Eye (tissue), 1 donor: ENCODE results near the gene VWF.
A peak's percentile ranks its signal among the peaks of the same experiment; 100 is the strongest.
"Not testable (repeated sequence)": the region's sequence is repeated elsewhere in the genome, so short reads cannot be mapped to it uniquely, and the experiment has no call there.

Experiments
- DNase-seq: peaks from one replicate; pipeline ENCODE4 v3.0.0-alpha.2; 2015

Gene VWF

DNA sequence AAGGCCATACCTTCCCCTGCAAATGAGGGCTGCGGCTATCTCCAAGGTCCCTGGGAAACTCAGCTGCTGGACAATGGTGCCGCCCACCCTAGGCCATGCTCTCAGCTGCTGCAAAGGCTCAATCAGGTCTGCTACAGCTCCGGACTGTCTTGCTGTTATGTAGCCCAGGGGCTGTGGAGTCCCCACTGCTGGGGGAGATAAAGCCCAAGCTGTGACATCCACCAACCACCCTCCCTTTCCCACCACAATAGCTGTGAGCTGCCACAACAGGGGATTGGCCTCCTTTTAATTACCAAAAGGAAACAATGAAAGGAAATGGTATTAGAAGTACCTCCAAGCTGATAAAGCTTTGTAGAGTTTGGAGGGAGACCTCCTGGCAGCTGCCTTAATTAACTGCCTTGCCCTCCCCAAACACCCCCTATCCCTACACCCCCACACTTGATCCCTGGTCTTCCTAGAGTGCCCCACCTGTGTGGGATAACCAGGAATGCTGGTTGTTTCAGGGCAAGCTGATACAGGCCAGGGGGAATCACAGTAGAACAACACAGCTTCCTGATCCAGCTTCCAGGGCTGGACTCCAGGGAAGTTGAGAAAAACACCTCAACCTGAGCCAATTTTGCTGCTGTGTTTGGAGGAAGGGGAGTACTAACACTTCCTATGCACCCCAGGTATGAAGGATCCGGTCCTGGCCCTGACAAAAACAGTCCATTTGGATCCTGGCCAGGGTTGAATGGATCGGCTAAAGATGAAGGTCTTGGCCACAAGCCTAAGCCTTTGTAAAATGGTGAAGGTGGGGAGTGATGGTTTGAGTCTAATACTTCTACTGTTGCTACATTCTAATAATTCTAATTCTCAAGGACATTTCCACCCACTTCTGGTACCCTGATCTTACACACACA lies at the start of gene VWF:
TSS of gene VWF (minus strand) at position 260 of the 899 bp plus-strand sequence. CDS start 1,474 bp downstream, outside the sequence.
- peak; percentile 14 for DNase-seq

DNA sequence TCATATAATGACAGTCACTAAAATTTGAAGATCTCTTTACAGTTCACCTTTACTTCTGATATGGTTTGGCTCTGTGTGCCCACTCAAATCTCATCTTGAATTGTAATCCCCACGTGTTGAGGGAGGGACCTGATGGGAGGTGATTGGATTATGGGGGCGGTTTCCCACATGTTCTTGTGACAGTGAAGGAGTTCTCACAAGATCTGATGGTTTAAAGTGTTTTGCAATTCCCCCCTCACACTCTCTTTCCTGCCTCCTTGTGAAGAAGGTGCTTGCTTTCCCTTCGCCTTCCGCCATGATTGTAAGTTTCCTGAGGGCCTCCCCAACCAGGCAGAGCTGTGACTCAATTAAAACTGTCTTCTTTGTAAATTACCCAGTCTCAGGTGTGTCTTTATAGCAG lies 48.4 kb upstream of the VWF start:
- no peak for DNase-seq

DNA sequence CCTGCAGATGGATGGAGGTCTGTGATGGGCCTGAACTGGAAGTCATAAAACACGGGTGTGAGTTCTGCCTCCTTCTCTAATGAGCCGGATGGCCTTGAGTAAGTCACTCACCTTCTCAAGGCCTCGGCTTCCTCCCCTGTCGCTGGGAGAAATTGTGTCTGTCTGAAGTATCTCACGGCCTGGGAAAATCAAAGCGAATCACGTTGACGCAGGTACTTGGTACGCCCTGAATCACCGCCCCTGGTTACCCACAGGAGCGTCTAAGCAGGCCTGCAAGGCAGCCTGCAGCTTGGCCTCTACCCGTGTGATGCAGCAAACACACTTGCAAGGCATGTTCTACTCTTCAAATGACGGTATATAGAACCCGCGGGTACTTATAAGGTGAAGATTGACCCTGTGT lies 47.6 kb upstream of the VWF start:
- DNase-seq: no peak

DNA sequence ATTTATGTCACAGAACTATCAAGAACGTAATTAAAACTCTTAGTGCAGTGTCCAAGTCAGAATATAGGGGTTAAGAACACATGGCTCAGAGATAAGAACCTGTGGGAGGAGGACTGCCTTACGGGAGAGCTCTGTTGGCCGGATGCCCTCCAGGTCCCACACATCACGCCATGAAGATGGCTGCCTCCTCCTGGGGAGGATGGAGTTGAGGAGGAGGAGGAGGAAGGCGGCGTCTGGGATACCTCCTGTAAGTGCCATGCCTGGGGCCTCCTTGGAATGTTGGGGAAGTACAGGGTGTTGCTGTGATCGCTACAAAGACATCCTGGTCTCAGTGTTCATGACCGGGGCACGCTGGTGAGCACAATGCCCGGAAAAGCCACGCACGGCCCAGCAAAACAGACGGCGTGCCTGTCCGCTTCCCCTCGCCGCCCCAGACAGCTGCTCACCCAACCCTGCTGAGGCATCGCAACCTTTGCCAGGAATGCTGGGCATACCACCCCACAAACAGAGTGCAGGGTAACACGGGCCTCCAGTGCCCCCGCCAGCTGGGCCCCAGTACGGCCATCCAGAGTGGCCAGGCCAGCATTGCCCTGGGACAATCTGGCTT lies 47.0 kb upstream of the VWF start:
- DNase-seq: no peak

DNA sequence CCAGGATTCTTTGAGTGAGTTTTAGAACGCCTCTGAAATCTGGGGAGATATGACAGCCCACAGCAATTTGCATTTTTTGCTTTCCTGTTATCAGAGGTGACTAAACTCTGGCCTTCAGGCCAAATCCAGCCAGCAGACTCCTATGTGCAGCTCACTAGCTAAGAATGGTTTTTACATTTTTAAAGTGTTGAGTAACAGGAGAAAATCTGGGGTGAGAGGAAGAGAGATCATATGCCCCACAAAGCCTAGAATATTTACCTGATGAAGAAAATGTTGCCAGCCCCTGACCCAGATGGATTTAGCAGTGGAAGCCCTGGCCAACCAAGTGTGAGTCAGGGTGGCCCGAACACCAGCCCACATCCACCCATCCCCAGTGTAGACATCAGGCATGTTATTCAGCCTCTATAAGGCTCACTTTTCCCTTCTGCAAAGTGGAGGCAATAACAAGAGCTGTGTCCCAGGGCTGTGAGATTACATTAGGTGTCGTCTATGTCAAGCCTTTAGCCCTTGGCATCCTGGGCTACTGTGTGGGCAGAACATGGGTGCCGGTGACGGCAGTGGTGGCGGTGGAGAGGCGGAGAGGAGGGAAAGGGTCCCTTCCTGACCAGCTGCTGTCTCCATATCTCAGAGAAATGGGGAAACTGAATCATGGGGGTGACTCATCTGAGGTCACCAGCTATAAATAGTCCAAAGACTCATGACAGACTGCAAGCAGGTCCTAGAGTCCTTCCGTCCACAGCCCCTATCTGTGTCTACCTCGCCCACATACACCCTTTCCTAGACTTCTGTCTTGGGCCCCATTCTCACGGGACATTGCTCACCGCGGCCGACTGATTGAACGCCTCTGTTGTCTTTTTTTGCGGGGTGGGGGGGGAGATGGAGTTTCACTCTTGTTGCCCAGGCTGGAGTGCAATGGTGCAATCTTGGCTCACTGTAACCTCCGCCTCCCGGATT lies 43.1 kb upstream of the VWF start:
- DNase-seq: peak; percentile 22

DNA sequence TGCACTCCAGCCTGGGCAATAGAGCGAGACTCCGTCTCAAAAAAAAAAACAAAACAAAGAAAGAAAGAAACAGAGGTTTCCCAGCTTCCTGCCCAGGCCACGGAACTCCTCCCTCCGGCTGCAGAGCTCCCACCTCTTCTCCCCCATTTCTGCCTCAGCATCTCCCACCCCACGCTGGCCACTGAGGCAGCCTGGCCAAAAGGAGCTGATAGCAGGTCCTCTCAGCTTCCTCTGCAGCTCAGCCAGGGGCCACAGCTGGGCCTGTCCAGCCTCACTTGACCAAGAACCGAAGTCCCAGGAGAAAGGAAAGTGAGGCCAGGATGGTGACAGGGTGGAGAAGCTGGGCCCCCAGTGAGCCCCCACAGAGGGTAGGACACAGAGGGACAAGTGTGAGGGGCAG lies 42.3 kb upstream of the VWF start:
- no peak for DNase-seq

DNA sequence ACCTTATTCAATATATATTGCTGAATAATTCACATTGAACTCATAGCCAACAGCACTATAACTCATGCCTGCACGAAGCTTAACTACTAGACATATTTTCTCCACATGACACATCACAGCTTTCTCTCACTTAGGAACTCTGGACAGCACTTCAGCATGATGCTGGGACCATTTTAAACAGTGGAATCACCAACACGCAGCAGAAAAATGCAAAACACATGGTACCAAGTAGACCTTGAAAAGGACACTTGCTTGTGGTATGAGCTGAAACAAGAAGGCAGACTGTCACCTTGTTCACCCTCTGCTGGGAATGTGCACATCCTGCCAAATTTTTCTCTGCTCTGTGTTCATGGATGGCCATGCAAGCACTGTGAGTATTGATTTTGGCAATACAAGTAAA lies 40.9 kb upstream of the VWF start:
- no peak for DNase-seq

DNA sequence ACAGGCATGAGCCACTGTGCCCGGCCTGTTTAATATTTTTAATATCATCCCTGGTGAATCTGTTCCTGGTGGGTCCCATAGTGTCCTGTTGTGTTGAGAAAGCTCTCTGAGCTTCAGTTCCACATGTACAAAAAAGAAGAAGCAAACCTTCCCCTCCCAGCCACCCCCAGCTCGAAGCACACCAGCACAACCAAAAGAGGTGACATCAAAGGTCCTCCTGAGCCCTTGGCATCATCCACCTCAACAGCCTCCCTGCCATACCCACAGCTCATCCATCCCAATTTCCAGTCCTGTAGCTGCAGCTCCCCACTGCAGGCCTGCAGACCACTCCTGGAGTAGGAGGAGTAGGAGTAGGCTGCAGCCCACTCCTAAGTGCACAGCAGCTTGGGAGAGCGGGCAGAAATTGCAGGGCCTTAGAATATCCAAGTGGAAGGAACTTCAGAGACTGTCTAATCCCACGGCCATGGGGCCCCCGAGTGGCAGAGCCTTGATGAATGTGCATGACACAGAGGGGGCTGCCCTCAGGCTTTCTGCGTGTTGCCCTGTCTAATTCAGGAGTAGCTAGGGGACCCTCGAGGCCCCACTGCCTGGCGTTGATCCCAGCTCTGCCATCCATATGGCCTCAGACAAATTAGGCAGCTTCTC lies 39.1 kb upstream of the VWF start:
- no peak for DNase-seq

DNA sequence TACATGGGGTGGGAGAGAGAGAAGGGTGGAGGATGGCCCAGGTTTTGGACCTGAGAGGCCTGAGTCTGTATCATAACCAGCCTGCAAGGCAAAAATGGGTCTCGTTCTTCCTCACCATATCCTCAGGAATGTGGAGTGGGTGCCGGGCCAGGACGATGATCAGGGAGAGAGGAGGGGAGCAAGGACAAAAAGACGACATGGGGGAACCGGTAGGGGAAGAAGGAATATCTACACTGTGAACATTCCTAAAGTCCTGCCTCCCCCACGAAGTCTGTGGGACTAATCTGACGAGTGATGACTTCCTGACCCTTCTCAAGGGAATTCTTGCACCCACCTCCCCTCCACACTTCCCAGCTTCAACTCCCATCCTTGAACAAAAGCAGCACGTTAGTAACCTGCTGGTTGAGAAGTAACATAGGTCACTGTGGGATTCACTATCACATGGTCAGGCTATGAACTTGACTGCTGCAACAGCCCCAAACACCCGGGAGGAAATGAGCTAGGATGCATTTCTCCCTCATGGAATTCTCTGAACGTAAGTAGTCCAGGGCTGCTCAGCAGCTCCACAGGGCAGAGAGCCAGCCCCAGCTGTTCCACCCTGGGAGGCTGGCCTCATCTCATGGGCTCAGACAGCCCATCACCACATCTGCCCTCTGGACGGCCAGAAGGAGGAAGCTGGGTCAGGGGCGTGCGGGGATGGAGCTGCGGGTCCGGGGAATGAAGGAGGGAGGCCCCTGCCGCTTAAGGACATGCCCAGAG lies 36.8 kb upstream of the VWF start:
- DNase-seq: no peak

DNA sequence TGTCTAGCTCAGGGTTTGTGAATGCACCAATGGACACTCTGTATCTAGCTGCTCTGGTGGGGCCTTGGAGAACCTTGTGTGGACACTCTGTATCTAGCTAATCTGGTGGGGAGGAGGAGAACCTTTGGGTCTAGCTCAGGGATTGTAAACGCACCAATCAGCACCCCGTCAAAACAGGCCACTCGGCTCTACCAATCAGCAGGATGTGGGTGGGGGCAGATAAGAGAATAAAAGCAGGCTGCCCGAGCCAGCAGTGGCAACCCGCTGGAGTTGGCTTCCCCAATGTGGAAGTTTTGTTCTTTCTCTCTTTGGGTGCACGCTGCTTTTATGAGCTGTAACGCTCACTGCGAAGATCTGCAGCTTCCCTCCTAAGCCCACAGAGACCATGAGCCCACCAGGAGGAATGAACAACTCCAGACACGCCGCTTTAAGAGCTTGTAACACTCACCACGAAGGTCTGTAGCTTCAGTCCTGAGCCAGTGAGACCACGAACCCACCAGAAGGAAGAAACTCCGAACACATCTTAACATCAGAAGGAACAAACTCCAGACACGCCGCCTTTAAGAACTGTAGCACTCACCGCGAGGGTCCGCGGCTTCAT lies 35.7 kb upstream of the VWF start:
- not testable (repeated sequence) for DNase-seq

DNA sequence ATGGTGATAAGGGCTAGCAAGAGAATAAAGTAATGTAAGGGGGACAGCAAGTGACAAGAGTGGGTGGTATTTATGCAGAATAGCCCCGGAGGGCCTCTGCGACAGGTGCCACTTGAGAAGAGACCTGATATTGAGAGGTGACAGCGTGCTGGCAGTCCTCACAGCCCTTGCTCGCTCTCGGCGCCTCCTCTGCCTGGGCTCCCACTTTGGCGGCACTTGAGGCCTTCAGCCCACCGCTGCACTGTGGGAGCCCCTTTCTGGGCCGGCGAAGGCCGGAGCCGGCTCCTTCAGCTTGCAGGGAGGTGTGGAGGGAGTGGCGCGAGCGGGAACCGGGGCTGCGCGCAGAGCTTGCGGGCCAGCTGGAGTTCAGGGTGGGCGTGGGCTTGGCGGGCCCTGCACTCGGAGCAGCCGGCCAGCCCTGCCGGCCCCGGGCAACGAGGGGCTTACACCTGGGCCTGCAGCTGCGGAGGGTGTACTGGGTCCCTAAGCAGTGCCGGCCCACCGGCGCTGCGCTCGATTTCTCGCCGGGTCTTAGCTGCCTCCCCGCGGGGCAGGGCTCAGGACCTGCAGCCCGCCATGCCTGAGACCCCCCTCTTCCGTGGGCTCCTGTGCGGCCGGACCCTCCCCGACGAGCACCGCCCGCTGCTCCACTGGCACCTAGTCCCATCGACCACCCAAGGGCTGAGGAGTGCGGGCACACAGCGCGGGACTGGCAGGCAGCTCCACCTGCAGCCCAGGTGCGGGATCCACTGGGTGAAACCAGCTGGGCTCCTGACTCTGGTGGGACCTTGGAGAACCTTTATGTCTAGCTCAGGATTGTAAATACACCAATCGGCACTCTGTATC lies 34.9 kb upstream of the VWF start:
- DNase-seq: not testable (repeated sequence)

DNA sequence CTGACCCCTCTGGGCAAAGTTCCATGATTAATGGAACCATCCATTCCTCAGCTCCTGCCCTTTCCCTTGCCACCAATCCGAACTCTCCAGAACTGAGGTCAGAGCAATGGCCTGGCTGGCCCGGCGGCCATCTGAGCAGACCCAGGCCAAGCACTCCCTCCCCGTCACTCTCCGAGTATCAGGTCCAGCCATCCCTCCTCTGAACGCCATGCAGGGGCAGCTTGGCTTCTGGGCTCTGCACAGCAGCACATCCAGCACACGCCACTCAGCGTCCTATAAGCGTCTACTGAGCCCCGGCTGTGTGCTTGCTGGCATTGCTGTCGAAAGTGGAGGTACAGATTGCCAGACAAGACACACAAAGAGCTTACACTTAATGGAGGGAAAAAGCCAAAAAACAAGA lies 34.3 kb upstream of the VWF start:
- DNase-seq: no peak

DNA sequence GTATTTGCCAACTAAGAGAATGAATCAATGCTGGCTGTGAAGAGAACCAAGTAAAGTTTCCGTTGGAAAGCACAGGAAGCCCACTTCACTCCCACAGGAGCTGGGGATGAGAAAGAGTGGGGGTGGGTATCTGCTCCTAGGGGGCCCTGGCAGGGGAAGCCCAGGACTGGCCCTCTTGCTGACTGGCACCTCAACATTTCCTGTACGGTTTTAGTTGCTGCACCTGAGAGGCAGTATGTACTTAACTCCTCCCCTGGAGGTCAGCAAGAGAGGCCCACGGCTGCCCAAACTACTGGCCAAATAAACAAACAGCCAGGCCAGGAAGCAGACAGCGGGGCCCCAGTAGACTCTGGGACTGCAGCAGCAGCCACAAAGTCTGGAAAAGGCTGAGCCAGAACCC lies 33.8 kb upstream of the VWF start:
- DNase-seq: no peak

DNA sequence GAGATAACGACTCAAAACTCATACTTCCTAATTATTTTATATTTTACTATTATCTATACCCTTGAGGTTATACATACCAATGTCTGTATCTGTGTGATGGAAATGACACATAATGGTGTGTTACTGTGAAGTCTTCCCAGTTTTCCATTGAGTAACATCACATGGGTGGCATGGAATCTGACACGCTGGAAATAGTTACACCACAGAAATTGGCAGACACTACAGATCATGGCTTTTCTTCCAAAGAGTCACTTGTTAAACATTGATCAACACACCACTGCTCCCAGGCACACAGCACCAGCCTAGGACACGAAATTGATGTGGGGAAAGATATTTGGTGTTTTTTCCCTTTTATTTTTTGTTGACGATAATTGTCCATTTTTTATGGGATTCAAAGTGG lies 33.0 kb upstream of the VWF start:
- no peak for DNase-seq

DNA sequence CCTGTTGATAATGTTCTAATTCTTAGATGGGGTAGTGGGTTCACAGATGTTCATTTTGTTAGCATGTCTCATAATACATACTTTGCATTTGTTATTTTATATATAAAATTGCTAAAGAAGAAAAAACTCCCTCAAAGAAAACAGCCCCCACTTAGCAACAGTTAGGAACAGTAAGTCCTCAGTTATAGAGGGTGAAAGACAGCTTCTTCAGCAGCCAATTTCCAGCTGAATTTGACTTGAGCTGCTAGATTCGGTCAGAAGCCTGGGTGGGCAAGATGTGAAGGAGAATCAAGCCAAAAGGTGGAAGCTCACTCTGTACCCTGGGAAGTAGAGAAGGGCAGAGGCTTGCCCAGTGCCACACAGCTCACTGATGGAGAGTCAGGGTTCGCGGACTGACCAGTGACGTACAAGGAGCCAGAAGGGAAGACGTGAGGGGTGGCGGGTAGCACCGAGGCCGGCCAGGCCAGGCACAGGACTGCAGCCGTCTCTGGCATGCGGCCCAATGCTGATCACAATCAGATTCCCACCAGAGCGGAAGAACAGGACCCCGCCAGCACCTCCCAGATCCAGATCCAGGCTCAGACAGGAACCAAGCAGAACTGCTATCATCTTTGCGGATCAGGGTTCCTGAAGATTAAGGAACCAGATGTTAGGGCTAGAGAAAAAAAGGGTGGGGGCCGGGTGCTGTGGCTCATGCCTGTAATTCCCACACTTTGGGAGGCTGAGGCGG lies 30.4 kb upstream of the VWF start:
- no peak for DNase-seq

DNA sequence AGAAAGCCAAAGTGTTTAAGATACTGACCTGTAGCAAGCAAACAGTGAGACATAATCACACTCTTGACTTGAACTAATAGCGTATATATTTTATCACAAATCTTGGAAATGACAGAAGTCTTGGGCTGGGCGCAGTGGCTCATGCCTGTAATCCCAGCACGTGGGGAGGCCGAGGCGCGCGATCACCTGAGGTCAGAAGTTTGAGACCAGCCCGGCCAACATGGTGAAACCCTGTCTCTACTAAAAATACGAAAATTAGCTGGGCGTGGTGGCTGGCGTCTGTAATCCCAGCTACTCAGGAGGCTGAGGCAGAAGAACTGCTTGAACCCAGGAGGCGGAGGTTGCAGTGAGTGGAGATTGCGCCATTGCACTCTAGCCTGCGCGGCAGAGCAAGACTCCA lies 24.3 kb upstream of the VWF start:
- not testable (repeated sequence) for DNase-seq

DNA sequence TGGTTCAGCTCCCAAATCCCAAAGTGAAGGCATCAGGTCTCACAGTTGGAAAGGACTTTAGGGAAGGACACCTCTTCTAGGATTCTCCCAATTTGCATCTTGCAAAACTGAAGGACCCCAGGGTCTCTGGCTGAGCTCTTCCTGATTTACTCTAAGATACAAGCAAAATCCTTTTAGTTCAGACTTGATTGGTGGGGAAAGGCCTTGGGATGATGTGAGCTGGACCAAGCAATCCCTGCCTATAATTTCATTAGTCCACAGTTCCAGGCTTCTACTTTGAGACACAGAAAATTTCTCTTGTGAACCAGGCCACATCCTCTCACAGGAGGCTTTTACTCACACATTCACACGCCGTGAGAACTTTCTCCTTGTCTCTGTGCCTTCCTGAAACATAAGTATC lies 23.6 kb upstream of the VWF start:
- no peak for DNase-seq

DNA sequence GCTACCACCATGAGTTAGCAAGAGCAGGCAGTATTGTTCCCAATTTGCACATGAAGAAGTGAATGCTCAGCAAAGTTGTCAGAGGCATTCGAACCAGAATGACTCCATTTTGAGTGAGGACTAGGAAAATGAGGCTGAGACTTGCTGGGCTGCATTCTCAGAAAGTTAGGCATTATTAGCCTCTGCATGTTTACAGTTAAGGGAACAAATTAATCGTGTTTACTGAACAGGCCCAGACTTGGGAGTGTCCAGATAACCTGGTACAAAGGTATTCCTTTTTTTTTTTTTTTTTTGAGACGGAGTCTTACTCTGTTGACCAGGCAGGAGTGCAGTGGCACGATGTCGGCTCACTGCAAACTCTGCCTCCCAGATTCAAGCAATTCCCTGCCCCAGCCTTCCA lies 22.5 kb upstream of the VWF start:
- no peak for DNase-seq

DNA sequence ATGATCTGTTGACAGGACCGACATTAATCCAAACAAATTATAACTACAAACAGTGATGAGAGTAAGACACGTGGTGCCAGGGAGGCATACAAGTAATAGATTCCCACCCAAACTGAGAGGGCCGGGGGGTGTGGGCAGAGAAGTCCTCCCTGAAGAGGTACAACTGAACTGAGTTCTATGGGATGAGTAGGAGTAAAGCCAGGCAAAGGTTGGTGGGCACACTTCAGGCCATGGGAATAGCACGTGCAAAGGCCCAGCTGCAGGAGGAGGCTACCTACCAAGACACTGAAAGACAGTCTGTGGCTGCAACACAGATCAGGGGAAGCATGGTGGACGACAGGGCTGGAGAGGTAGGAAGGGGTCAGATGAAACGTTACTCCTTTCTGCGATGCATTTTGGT lies 22.0 kb upstream of the VWF start:
- no peak for DNase-seq

DNA sequence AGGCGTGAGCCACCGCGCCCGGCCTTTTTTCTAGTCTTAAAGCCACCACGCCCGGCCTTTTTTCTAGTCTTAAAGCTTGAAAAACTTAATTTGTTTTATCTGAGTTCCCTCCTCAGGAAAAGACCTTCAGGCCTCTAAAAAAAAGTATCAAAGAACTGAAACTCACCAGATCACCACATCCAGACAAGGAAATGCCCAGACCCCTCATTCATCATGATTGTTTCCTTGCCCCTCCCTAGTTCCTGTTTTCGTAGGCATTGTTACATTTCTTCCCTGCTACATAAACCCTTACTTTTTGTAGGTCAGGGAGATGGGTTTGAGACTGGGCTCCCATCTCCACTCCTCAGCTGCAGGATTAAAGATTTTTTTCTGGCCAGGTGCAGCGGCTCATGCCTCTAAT lies 21.1 kb upstream of the VWF start:
- DNase-seq: no peak
